HepG2 (cell line): Measurements from ENCODE around the gene CERT1. TPM values are rescaled to one million over a fixed set of nuclear protein-coding genes. Genes with fewer than 3 reads are reported as not detected.

Experiments used
- ATAC-seq: fragments of 200-7000 bp; cut with Tn5 transposase; 3 replicates; pipeline ENCODE4 v1.9.1; 2020; ENCODE audit warnings: mild to moderate bottlenecking, moderate library complexity
- BruUV-seq: library from RNA; stranded (reverse); fragments of 400-500 nt; replicated peaks from 2 replicates; lab custom pipeline; 2021; lab: Mats Ljungman, UMichigan
- CTCF ChIA-PET: fragments of 300-600 bp; formaldehyde crosslinking; extraction: SDS; loops from one replicate; lab custom pipeline; 2021; ENCODE audit warnings: low total read pairs, inconsistent platforms, low intra/inter-chr PET ratio; lab: Yijun Ruan, JAX
- POLR2A ChIA-PET: fragments of 350-600 bp; sonication (Branson Sonifier 250); formaldehyde crosslinking; loops from one replicate; lab custom pipeline; 2020; ENCODE audit warnings: antibody characterized with exemption, inconsistent platforms; lab: Yijun Ruan, JAX
- DNase-seq: peaks from one replicate; pipeline ENCODE4 v3.0.0-alpha.2; 2015; ENCODE audit warnings: low spot score
- FAIRE-seq: peaks from 3 replicates; lab custom pipeline; 2011; peaks lifted over from hg19 to GRCh38; lab: Jason Lieb, UNC
- H2AFZ ChIP-seq: one replicate; pipeline ENCODE4 v1.6.1; 2011; ENCODE audit warnings: low read length, inconsistent platforms
- H3K27ac ChIP-seq: fragments of 300-600 bp; 3 replicates; pipeline ENCODE4 v1.8.0; 2011; ENCODE audit warnings: mixed run types, mild to moderate bottlenecking, mixed read lengths, low read length, inconsistent platforms; ENCODE audit not compliant: insufficient read depth; ENCODE audit errors: extremely low read length
- H3K27me3 ChIP-seq, 2 experiments: fragments of 200-600 bp in 1 of 2; 2 replicates in 1 of 2; 3 replicates in 1 of 2; pipeline versions ENCODE4 v1.6.0 to v1.8.0; 2011; ENCODE audit warnings: low read length in 2 of 2, mild to moderate bottlenecking in 2 of 2, moderate library complexity in 2 of 2, inconsistent platforms in 1 of 2; ENCODE audit not compliant: insufficient read depth in 2 of 2, control insufficient read depth in 1 of 2
- H3K36me3 ChIP-seq, 2 experiments: fragments of 200-600 bp in 1 of 2; replicated peaks in 1 of 2; 2 replicates in 1 of 2; 3 replicates in 1 of 2; pipeline versions ENCODE4 v1.5.1 to v1.8.0; 2011; ENCODE audit warnings: low read length in 2 of 2, inconsistent platforms in 1 of 2; ENCODE audit not compliant: insufficient read depth in 2 of 2, control insufficient read depth in 1 of 2
- H3K4me1 ChIP-seq: 2 replicates; pipeline ENCODE4 v1.5.1; 2012; ENCODE audit warnings: low read length, inconsistent platforms; ENCODE audit not compliant: insufficient read depth
- H3K4me2 ChIP-seq: 2 replicates; pipeline ENCODE4 v1.6.0; 2011; ENCODE audit warnings: low read depth, low read length, inconsistent platforms
- H3K4me3 ChIP-seq, 3 experiments: fragments of 200-600 bp in 1 of 3; sonication (generic), shearing (Covaris generic) in 1 of 3; replicated peaks in 1 of 3; 2 replicates each; pipeline ENCODE4 v1.5.1; 2011 to 2016; ENCODE audit warnings: low read length in 3 of 3, inconsistent platforms in 2 of 3, low read depth in 2 of 3, mild to moderate bottlenecking in 2 of 3, control low read depth in 1 of 3, mixed read lengths in 1 of 3; ENCODE audit not compliant: insufficient read depth in 1 of 3
- H3K79me2 ChIP-seq: one replicate; pipeline ENCODE4 v1.6.1; 2011; ENCODE audit warnings: low read length, inconsistent platforms; ENCODE audit not compliant: insufficient read depth
- H3K9ac ChIP-seq: 2 replicates; pipeline ENCODE4 v1.6.0; 2011; ENCODE audit warnings: mild to moderate bottlenecking, low read depth, low read length, inconsistent platforms; ENCODE audit not compliant: insufficient read depth
- H3K9me3 ChIP-seq: 2 replicates; pipeline ENCODE4 v1.5.1; 2012; ENCODE audit warnings: mild to moderate bottlenecking, low read length
- H4K20me1 ChIP-seq: 2 replicates; pipeline ENCODE4 v1.6.0; 2011; ENCODE audit warnings: inconsistent platforms, mild to moderate bottlenecking, low read length, moderate library complexity; ENCODE audit not compliant: insufficient read depth
- AHR ChIP-seq: IDR thresholded peaks from 2 replicates; pipeline ENCODE4 v1.6.1; 2018; ENCODE audit warnings: missing genetic modification reagents, missing compliant biosample characterization
- CHCHD3 ChIP-seq: sonication (generic); formaldehyde crosslinking; IDR thresholded peaks from 2 replicates; pipeline ENCODE4 v1.8.0; 2022; ENCODE audit warnings: mild to moderate bottlenecking, missing genetic modification reagents, moderate library complexity
- CHD2 ChIP-seq: IDR thresholded peaks from 2 replicates; pipeline ENCODE4 v1.6.1; 2011; ENCODE audit warnings: low read depth, low read length, improper control_type of control experiment
- CREM ChIP-seq, 2 experiments: sonication (generic) in 1 of 2; formaldehyde crosslinking in 1 of 2; IDR thresholded peaks; 2 replicates each; pipeline versions ENCODE4 v1.4.0 to v1.6.1; 2016 to 2020; ENCODE audit warnings: antibody characterized with exemption in 1 of 2, mild to moderate bottlenecking in 1 of 2, missing genetic modification reagents in 1 of 2
- HDAC6 ChIP-seq: fragments of 200-600 bp; sonication (generic); IDR thresholded peaks from 2 replicates; pipeline ENCODE4 v1.7.0; 2017; ENCODE audit warnings: mild to moderate bottlenecking, antibody characterized with exemption, low read length, low read depth
- PRMT3 ChIP-seq: sonication (generic); formaldehyde crosslinking; IDR thresholded peaks from 2 replicates; pipeline ENCODE4 v1.8.1; 2022; ENCODE audit warnings: low read depth, mild to moderate bottlenecking, moderate library complexity, missing genetic modification reagents, borderline replicate concordance
- TAF15 ChIP-seq: fragments of 200-400 bp; formaldehyde crosslinking; IDR thresholded peaks from one replicate; pipeline ENCODE4 v1.6.1; 2018; ENCODE audit warnings: mild to moderate bottlenecking, low read depth, low read length; ENCODE audit not compliant: poor library complexity, severe bottlenecking
- TCF12 ChIP-seq, 2 experiments: fragments of 450-650 bp in 1 of 2; sonication (generic) in 1 of 2; formaldehyde crosslinking in 1 of 2; IDR thresholded peaks; 2 replicates each; pipeline versions ENCODE4 v1.6.1 to v1.8.0; 2017 to 2022; ENCODE audit warnings: antibody characterized with exemption in 1 of 2, mild to moderate bottlenecking in 1 of 2, missing genetic modification reagents in 1 of 2, moderate library complexity in 1 of 2
- U2AF2 ChIP-seq: fragments of 200-400 bp; formaldehyde crosslinking; IDR thresholded peaks from 2 replicates; pipeline ENCODE4 v1.6.1; 2017; ENCODE audit warnings: low read depth, mild to moderate bottlenecking, low read length
- ZBTB21 ChIP-seq: sonication (generic); formaldehyde crosslinking; IDR thresholded peaks from 2 replicates; pipeline ENCODE4 v1.4.0; 2020; ENCODE audit warnings: missing genetic modification reagents
- ZNF138 ChIP-seq: sonication (generic); formaldehyde crosslinking; IDR thresholded peaks from 2 replicates; pipeline ENCODE4 v1.5.0; 2020; ENCODE audit warnings: mild to moderate bottlenecking, low read depth, missing genetic modification reagents
- ZNF232 ChIP-seq: sonication (generic); formaldehyde crosslinking; IDR thresholded peaks from 2 replicates; pipeline ENCODE4 v1.4.0; 2020; ENCODE audit warnings: missing genetic modification reagents, borderline replicate concordance
- ZNF260 ChIP-seq: sonication (generic); formaldehyde crosslinking; IDR thresholded peaks from 2 replicates; pipeline ENCODE4 v1.4.0; 2020; ENCODE audit warnings: missing genetic modification reagents, low read depth, mild to moderate bottlenecking, borderline replicate concordance
- ZNF460 ChIP-seq: sonication (generic); formaldehyde crosslinking; IDR thresholded peaks from 2 replicates; pipeline ENCODE4 v1.5.1; 2020; ENCODE audit warnings: missing genetic modification reagents, mild to moderate bottlenecking, borderline replicate concordance
- ZNF713 ChIP-seq: sonication (generic); formaldehyde crosslinking; IDR thresholded peaks from 2 replicates; pipeline ENCODE4 v1.4.0; 2020; ENCODE audit warnings: mild to moderate bottlenecking, missing genetic modification reagents
- ZNF781 ChIP-seq: sonication (generic); formaldehyde crosslinking; IDR thresholded peaks from 2 replicates; pipeline ENCODE4 v1.5.1; 2020; ENCODE audit warnings: borderline replicate concordance, mild to moderate bottlenecking, missing genetic modification reagents; ENCODE audit errors: not compliant biosample characterization
- ZNF878 ChIP-seq: sonication (generic); formaldehyde crosslinking; IDR thresholded peaks from 2 replicates; pipeline ENCODE4 v1.8.1; 2023; ENCODE audit warnings: mild to moderate bottlenecking, missing genetic modification reagents, moderate library complexity
- ZSCAN20 ChIP-seq: sonication (generic); formaldehyde crosslinking; IDR thresholded peaks from 2 replicates; pipeline ENCODE4 v1.4.0; 2020; ENCODE audit warnings: missing genetic modification reagents, mild to moderate bottlenecking, borderline replicate concordance
- WGBS: methylation state at CpG from one replicate; pipeline ENCODE4 v1.1.6; 2017; ENCODE audit warnings: low lambda C conversion rate; 5-methylcytosine and 5-hydroxymethylcytosine counted together
- in situ Hi-C: cut with HindIII; loops from 2 replicates; pipeline ENCODE4 v1.10.0; 2017; ENCODE audit warnings: low pct_unique_long_range_greater_than_20kb; ENCODE audit not compliant: extremely low pct_ligation_motif_present
- intact Hi-C: fragments of 100-400 bp; cut with micrococcal nuclease; formaldehyde crosslinking; loops from one replicate; pipeline ENCODE4 v1.10.0; 2022; ENCODE audit not compliant: unreplicated experiment
- polyA plus RNA-seq, 8 experiments: library from polyadenylated mRNA; depleted of rRNA in 3 of 8; stranded (reverse) in 7 of 8; unstranded in 1 of 8; fragments of >200 nt; fragmentation: Illumina TruSeq in 4 of 8; extraction: Trizol in 4 of 8; gene quantifications; 2 replicates each; pipeline versions ENCODE4 v1.2.1 to v1.2.3, GENCODE V29; 2011 to 2016; ENCODE audit warnings: low read depth in 4 of 8, missing spikeins in 1 of 8, mixed read lengths in 1 of 8; ENCODE audit not compliant: insufficient read depth in 1 of 8
- total RNA-seq, 5 experiments: library from RNA; depleted of rRNA; stranded (reverse); fragments of >200 nt; fragmentation: Illumina TruSeq; extraction: Trizol; gene quantifications; 2 replicates each; pipeline ENCODE4 v1.2.3, GENCODE V29; 2016; ENCODE audit warnings: low read depth in 1 of 5
- TF ChIP-seq, protein P1 (sequence below): sonication (generic); formaldehyde crosslinking; IDR thresholded peaks from 2 replicates; pipeline ENCODE4 v1.5.0; 2020; ENCODE audit warnings: missing genetic modification reagents

CERT1 gene
- total and polyA plus RNA-seq, 2 of the 13 experiments (the other 11 are each of a cell fraction or from before 2014, with no cell fraction given) = 8.2 to 12.7 TPM

- Histone ChIP-seq H3K27me3 (no peaks in the 10 kb centered on the region), H3K27ac (no peak overlapping the region), H3K79me2 (peaks cover 2% of the 10 kb centered on the region), H3K9ac (no peak overlapping the region), H3K4me2 (no peak overlapping the region), H3K9me3 (no peaks in the 10 kb centered on the region), H3K36me3 (peaks cover 6 to 21% of the 10 kb centered on the region in 2 experiments), H3K4me3 (no peak overlapping the region), H4K20me1 (no peaks in the 10 kb centered on the region), H3K4me1 (no peaks in the 10 kb centered on the region), H2AFZ (no peak overlapping the region)
- intact Hi-C loops (no loop called here), in situ Hi-C loops (no loop called here)
- no peak for DNase-seq
- no peak for FAIRE-seq
- 95% methylated on average over 3 of the region's 3 CpGs for whole genome bisulfite sequencing
- BruUV-seq = no TSS peak
- ChIA-PET POLR2A (no interaction called here), CTCF (no interaction called here)
- TF ChIP-seq AHR = no peak
- no peak for TF ChIP-seq ZSCAN20 (CRISPR knock-in tag)
- TF ChIP-seq ZNF138 (CRISPR knock-in tag) = no peak
- no peak for TF ChIP-seq PRMT3 (CRISPR knock-in tag)
- no peak for TF ChIP-seq ZNF260 (CRISPR knock-in tag)
- TF ChIP-seq ZNF878 (CRISPR knock-in tag) = no peak
- TF ChIP-seq CHD2 = no peak
- TF ChIP-seq, protein P1, sequence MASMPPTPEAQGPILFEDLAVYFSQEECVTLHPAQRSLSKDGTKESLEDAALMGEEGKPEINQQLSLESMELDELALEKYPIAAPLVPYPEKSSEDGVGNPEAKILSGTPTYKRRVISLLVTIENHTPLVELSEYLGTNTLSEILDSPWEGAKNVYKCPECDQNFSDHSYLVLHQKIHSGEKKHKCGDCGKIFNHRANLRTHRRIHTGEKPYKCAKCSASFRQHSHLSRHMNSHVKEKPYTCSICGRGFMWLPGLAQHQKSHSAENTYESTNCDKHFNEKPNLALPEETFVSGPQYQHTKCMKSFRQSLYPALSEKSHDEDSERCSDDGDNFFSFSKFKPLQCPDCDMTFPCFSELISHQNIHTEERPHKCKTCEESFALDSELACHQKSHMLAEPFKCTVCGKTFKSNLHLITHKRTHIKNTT (CRISPR knock-in tag) = no peak
- no peak for TF ChIP-seq HDAC6
- TF ChIP-seq ZNF232 = no peak
- TF ChIP-seq TCF12 (IDR thresholded peaks at IDR 0.05) = no peak
- TF ChIP-seq TCF12 (CRISPR knock-in tag; IDR thresholded peaks at IDR 0.05) = no peak
- TF ChIP-seq ZBTB21 (CRISPR knock-in tag) = no peak
- no peak for TF ChIP-seq ZNF713 (CRISPR knock-in tag)
- no peak for TF ChIP-seq CREM (IDR thresholded peaks at IDR 0.05)
- no peak for TF ChIP-seq CREM (CRISPR knock-in tag; IDR thresholded peaks at IDR 0.05)
- TF ChIP-seq CHCHD3 (CRISPR knock-in tag) = no peak
- TF ChIP-seq U2AF2 = no peak
- no peak for TF ChIP-seq ZNF460 (CRISPR knock-in tag)
- TF ChIP-seq TAF15 = no peak
- no peak for TF ChIP-seq ZNF781
- ATAC-seq = no peak
Observed at GRCh38 chr5:75496026-75496425, 15.4 kb downstream of the CERT1 start.
